ENCODE data around the gene DLEC1. TPM values are rescaled to one million over a fixed set of nuclear protein-coding genes. Genes with fewer than 3 reads are reported as not detected.
"Not testable (repeated sequence)": the region's sequence is repeated elsewhere in the genome, so short reads cannot be mapped to it uniquely, and the experiment has no call there.

The DLEC1 gene
- total RNA-seq, 1 donor from 2014 or later: 0.54 TPM

- H3K9me3 Mint-ChIP-seq: no peaks in the 10 kb centered on the region
- H3K27ac Mint-ChIP-seq: peak overlapping the region; percentile 15
- H3K36me3 Mint-ChIP-seq (ENCODE audit: low read depth): no peaks in the 10 kb centered on the region
- H3K4me3 Mint-ChIP-seq: peak overlapping the region; percentile 28
- intact Hi-C loops (cut with micrococcal nuclease): no loop called here
- peak; percentile 68 for DNase-seq
- H3K4me1 Mint-ChIP-seq: peaks cover 18% of the 10 kb centered on the region
- H3K27me3 Mint-ChIP-seq: peaks cover 27% of the 10 kb centered on the region
These were observed 7.7 kb upstream of the DLEC1 start for GRCh38 chr3:38031022-38031994.

GRCh38 chr3:38032328-38032865, 6.6 kb upstream of the DLEC1 start:
- Mint-ChIP-seq H3K4me1 (peaks cover 15% of the 10 kb centered on the region), H3K27ac (no peak overlapping the region), H3K36me3 (ENCODE audit: low read depth) (no peaks in the 10 kb centered on the region), H3K9me3 (no peaks in the 10 kb centered on the region), H3K4me3 (no peak overlapping the region), H3K27me3 (peaks cover 24% of the 10 kb centered on the region)
- no peak for DNase-seq
- intact Hi-C loops (cut with micrococcal nuclease): no loop called here

DNA sequence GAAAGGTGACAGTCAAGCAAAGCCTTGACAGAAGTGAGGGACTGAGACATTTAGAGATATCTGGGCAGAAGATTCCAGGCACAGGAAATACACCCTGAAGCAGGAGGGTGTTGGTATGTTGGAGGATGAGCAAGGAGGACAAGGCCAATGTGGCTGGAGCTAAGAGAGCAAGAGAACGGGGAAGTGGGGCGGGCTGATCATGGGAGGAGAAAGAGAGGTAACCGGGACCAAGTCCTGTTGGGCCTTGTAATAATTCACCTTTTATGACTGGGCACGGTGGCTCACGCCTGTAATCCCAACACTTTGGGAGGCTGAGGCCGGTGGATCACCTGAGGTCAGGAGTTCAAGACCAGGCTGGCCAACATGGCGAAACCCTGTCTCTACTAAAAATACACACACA, 5.4 kb upstream of the DLEC1 start:
- H3K27ac Mint-ChIP-seq: not testable (repeated sequence)

GRCh38 chr3:38034335-38034734, 4.7 kb upstream of the DLEC1 start:
- H3K4me1 Mint-ChIP-seq: peaks cover 29% of the 10 kb centered on the region
- H3K27ac Mint-ChIP-seq; intact Hi-C loops (cut with micrococcal nuclease); H3K4me3 Mint-ChIP-seq; H3K9me3 Mint-ChIP-seq; H3K36me3 Mint-ChIP-seq (ENCODE audit: low read depth); DNase-seq: not testable (repeated sequence)
- H3K27me3 Mint-ChIP-seq: peaks cover 11% of the 10 kb centered on the region

More for the DNA sequence above, 5.4 kb upstream of the DLEC1 start:
- H3K36me3 Mint-ChIP-seq (ENCODE audit: low read depth); DNase-seq; H3K9me3 Mint-ChIP-seq; H3K4me3 Mint-ChIP-seq; intact Hi-C loops (cut with micrococcal nuclease): not testable (repeated sequence)
- Mint-ChIP-seq H3K27me3 (peaks cover 12% of the 10 kb centered on the region), H3K4me1 (peaks cover 24% of the 10 kb centered on the region)

DNA sequence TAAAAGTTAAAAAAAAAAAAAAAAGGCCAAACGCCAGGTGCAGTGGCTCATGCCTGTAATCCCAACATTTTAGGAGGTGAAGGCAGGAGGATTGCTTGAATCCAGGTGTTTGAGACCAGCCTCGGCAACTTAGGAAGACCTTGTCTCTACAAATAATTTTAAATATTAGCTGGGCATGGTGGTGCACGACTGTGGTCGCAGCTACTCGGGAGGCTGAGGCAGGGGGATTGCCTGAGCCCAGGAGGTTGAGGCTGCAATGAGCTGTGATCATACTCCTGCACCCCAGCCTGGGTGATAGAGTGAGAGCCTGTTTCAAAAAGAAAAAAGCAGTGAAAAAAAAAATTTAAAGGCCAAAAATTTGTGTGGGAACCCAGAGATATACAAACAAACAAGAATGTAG, 2.7 kb upstream of the DLEC1 start:
- H3K4me1 Mint-ChIP-seq: peaks cover 33% of the 10 kb centered on the region
- no peak overlapping the region for H3K27ac Mint-ChIP-seq
- intact Hi-C loops (cut with micrococcal nuclease): no loop called here

GRCh38 chr3:38036906-38037305, 2.1 kb upstream of the DLEC1 start:
- H3K4me3 Mint-ChIP-seq: no peak overlapping the region
- H3K27ac Mint-ChIP-seq: no peak overlapping the region
- peaks cover 8% of the 10 kb centered on the region for H3K9me3 Mint-ChIP-seq
- peaks cover 2% of the 10 kb centered on the region for H3K27me3 Mint-ChIP-seq
- intact Hi-C loops (cut with micrococcal nuclease): no loop called here
- no peak for DNase-seq
- H3K36me3 Mint-ChIP-seq (ENCODE audit: low read depth): peaks cover 10% of the 10 kb centered on the region
- peaks cover 30% of the 10 kb centered on the region for H3K4me1 Mint-ChIP-seq

More for the DNA sequence above, 2.7 kb upstream of the DLEC1 start:
- no peak for DNase-seq
- H3K9me3 Mint-ChIP-seq: peaks cover 8% of the 10 kb centered on the region
- H3K4me3 Mint-ChIP-seq: no peak overlapping the region
- H3K27me3 Mint-ChIP-seq: peaks cover 6% of the 10 kb centered on the region
- peaks cover 10% of the 10 kb centered on the region for H3K36me3 Mint-ChIP-seq (ENCODE audit: low read depth)

DNA sequence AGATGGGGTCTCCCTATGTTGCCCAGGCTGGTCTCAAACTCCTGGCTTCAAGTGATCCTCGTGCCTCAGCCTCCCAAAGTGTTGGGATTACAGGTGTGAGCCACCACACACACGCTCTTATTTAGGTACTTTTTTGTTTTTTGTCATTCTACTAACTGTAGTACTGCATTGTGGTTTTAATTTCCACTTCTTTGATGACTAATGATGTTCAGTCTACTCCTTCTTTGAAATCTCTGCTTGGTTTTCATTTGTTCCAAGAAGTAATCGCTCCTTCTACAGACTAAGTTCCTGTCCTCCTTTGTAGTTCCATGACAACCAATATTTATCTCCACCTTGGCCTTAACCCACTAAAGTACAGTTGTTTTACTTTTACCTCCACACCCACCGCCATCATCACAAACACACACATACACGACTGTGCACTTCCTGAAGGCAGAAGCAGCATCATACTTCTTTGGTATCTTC, 529 bp upstream of the DLEC1 start:
- Mint-ChIP-seq H3K4me1 (peaks cover 28% of the 10 kb centered on the region), H3K4me3 (peak overlapping the region; percentile 59), H3K27ac (peak overlapping the region; percentile 89), H3K27me3 (peaks cover 2% of the 10 kb centered on the region), H3K36me3 (ENCODE audit: low read depth) (peaks cover 10% of the 10 kb centered on the region), H3K9me3 (peaks cover 8% of the 10 kb centered on the region)
- peak; percentile 83 for DNase-seq
- intact Hi-C loops (cut with micrococcal nuclease): loop anchor here (1.0 to 2.0 kb wide), 3 partner anchors 9 to 126 kb away; partner anchors contain the start of genes OXSR1 and PLCD1

DNA sequence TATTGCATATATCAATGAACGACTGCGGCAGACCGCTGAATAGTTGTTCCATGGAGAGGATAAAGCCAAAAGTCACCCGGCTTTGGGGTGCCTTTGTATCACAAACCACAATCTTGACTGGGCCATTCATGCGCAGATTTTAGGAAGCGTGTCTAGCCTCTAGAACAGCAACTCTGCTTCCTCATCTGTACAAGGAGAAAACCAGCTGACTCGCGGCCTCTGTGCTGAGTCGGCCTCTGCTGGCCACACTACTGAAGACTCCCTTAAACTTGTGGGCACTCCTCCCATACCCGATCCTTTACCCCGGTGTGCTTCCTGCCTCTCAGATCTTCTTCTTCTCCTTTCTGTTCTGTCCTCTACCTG, 872 bp downstream of the DLEC1 start:
- intact Hi-C loops (cut with micrococcal nuclease): loop anchor here (2.0 kb wide), 2 partner anchors 45 to 125 kb away; partner anchors contain the start of gene OXSR1
- Mint-ChIP-seq H3K27ac (peak overlapping the region; percentile 89), H3K27me3 (peaks cover 2% of the 10 kb centered on the region), H3K4me1 (peaks cover 28% of the 10 kb centered on the region), H3K9me3 (peaks cover 8% of the 10 kb centered on the region), H3K36me3 (ENCODE audit: low read depth) (peaks cover 10% of the 10 kb centered on the region), H3K4me3 (peak overlapping the region; percentile 59)
- peak; percentile 84 for DNase-seq

DNA sequence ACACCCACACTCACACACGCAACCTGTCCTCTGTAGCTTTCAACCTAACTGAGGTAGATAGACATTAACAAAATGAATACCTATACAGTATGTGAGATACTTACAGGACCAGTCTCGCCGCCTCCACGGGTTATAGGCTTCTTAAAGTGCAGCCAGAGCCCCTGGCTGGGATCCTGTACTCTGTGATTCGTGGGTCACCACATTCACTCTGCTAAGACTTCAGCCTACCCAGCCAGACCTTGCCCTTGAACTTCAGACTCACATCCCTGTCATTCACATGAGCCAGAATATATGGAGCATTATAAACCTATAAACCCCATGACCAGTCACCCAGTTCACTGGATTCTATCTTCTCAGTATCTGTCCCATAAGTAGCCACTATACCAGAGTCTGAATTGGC, 1.4 kb downstream of the DLEC1 start:
- intact Hi-C loops (cut with micrococcal nuclease): no loop called here
- peaks cover 8% of the 10 kb centered on the region for H3K9me3 Mint-ChIP-seq
- peaks cover 2% of the 10 kb centered on the region for H3K27me3 Mint-ChIP-seq
- peak overlapping the region; percentile 89 for H3K27ac Mint-ChIP-seq
- DNase-seq: no peak
- H3K36me3 Mint-ChIP-seq (ENCODE audit: low read depth): peaks cover 10% of the 10 kb centered on the region
- H3K4me1 Mint-ChIP-seq: peaks cover 28% of the 10 kb centered on the region
- H3K4me3 Mint-ChIP-seq: peak overlapping the region; percentile 59

DNA sequence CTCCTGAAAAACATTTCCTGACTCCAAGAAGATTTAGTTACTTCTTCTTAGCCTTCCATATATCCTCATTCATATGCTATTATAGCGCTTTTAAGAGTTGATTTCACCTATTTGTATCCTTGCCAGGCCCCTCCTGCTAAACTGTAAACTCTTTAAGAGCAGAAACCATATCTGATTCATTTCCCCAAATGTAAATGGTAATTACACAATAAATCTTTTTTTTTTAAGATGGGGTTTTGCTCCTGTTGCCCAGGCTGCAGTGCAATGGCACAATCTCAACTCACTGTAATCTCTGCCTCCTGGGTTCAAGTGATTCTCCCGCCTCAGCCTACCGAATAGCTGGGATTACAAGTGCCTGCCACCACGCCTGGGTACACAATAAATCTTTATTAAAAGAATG, 4.5 kb downstream of the DLEC1 start:
- Mint-ChIP-seq H3K27me3 (peaks cover 7% of the 10 kb centered on the region), H3K9me3 (peaks cover under 1% of the 10 kb centered on the region), H3K4me1 (peaks cover 18% of the 10 kb centered on the region), H3K4me3 (no peak overlapping the region), H3K36me3 (ENCODE audit: low read depth) (peaks cover 2% of the 10 kb centered on the region), H3K27ac (no peak overlapping the region)
- intact Hi-C loops (cut with micrococcal nuclease): no loop called here
- DNase-seq: no peak

GRCh38 chr3:38046027-38046426, 7.0 kb downstream of the DLEC1 start:
- peaks cover 7% of the 10 kb centered on the region for H3K27me3 Mint-ChIP-seq
- DNase-seq: no peak
- intact Hi-C loops (cut with micrococcal nuclease): no loop called here
- no peaks in the 10 kb centered on the region for H3K4me1 Mint-ChIP-seq
- no peaks in the 10 kb centered on the region for H3K36me3 Mint-ChIP-seq (ENCODE audit: low read depth)
- no peak overlapping the region for H3K4me3 Mint-ChIP-seq
- H3K9me3 Mint-ChIP-seq: no peaks in the 10 kb centered on the region
- no peak overlapping the region for H3K27ac Mint-ChIP-seq

GRCh38 chr3:38046821-38047220, 7.8 kb downstream of the DLEC1 start:
- Mint-ChIP-seq H3K27me3 (peaks cover 7% of the 10 kb centered on the region), H3K4me3 (no peak overlapping the region), H3K27ac (no peak overlapping the region), H3K4me1 (no peaks in the 10 kb centered on the region), H3K9me3 (no peaks in the 10 kb centered on the region), H3K36me3 (ENCODE audit: low read depth) (no peaks in the 10 kb centered on the region)
- no peak for DNase-seq
- intact Hi-C loops (cut with micrococcal nuclease): no loop called here

DNA sequence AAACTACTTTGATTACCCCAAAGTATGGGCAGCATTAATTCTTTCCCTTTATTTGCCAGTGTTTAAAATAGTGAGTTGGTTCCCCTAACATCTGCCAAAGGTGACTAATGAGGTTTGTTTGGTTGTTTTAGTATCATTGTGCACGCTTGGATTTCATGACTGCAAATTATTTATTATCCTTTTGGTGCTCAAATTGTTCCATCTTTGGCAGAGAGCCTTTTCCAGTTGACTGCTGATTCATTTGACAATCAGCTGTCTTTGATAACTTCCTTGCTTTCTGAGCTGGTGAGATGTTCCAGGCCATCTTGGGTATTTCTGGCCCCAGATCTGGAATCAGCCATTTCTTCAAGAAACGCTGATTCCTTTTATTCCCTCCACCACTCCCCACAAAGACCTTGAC, 8.9 kb downstream of the DLEC1 start:
- intact Hi-C loops (cut with micrococcal nuclease): no loop called here
- Mint-ChIP-seq H3K9me3 (no peaks in the 10 kb centered on the region), H3K27me3 (peaks cover 5% of the 10 kb centered on the region), H3K36me3 (ENCODE audit: low read depth) (no peaks in the 10 kb centered on the region), H3K27ac (no peak overlapping the region), H3K4me1 (no peaks in the 10 kb centered on the region), H3K4me3 (no peak overlapping the region)
- DNase-seq: no peak
